ENCODE results near the gene TTC39A.

The TTC39A gene

GRCh38 chr1:51314974-51315373 lies 15.4 kb downstream of the TTC39A start:
- DNase-seq (ENCODE audit: low read depth in 2 of 2) = no peak

- no peak for DNase-seq (ENCODE audit: low read depth in 2 of 2)
Measured at GRCh38 chr1:51313961-51314777, 16.2 kb downstream of the TTC39A start.

DNA sequence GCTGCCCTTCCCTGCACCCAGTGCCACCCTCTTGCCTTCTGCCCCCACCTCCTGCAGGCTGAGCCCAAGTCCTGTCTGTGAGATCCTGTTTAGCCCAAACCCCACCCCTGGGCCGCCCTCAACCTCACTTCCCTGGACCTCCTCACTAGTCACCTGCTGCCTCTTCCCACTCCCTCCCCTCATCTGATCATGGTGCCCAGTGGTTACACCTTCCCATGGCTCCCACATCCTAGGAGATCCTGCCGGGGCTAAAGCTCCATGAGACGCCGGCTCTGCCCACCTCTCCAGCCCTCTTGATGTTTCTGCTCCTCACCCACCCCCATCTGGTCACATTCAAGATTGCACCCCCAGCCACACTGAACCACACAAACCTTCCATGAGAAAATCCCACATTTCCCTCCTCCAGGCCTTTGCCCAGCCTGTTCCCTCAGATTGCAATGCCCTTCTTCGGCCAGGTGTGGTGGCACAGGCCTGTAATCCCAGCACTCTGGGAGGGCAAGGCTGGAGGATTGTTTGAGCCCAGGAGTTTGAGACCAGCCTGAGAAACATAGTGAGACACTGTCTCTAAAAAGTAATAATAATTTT lies 17.0 kb downstream of the TTC39A start:
- DNase-seq (ENCODE audit: low read depth in 2 of 2) = no peak

DNA sequence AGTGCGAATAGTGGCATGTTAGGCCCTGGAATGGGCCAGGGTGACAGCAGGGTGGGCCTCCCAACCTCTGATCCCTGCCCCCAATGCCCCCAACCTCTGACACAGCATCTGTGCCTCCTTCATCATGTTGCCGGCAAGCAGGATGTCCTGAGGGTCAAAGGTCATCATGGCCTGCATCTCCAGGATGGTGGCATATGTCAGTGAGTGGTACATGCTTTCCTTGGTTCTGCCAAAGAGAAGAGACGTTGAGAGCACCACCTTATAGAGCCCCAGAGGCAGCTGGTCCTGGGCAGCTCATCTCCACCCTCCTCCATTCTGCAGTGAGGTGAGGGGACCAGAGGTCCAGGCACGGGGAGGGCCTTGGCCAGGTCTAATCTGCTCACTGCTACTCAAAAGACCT lies 17.6 kb downstream of the TTC39A start:
- no peak for DNase-seq (ENCODE audit: low read depth in 2 of 2)

DNA sequence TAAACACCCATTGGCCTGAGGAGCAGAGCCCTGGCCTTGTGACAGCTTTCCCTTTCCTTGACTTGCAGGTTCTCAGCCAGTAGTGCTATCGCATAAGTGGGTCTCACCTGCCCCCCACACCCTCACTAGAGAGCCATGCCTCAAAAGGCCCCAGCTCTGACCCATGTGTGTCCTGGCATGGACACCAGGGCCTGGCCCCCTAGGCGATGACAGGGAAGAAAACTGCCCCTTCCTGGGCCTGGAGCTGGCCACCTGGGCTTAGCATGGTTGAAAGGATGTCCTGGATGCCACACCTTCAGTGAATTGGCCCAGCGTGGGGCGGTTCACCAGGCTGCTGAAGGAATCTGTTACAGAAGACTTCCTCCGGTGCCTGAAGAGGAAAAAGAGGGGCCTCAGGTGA lies 18.5 kb downstream of the TTC39A start:
- DNase-seq (ENCODE audit: low read depth in 2 of 2) = no peak

DNA sequence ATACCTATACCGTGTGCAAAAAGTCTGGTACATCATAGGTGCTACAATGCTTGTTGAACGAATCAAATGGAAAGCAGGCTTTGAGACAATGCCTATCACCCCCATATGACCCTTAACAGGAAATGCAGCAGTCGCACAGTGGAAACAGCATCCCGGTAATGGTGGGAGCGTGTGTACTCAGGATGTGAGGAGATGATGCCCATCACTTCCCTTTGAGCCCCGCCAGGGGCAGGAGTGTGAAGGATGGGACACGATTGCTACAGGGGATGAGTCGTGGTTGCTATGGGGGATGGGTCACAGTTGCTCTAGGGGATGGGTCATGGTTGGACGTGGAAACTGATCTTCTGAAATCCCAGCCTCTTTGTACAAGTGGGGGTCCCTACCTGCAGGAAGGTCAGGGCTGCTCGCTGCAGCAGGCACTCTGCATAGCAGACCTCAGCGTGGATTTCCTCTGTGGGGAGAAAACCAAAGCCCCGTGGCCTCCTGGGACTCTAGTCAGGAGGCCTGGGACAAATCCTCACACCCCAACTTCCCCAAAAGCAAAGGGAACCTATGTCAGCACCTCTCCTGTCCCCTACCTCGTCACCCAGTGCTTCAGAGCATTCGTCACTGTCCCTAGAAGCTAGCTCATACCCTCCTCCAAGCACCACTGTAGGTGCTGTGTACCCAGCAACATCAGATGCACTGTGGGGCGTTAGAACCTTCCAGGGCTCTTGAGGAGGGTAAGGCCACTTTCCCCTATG lies 19.3 kb downstream of the TTC39A start:
- DNase-seq (ENCODE audit: low read depth in 2 of 2) = no peak

- DNase-seq (ENCODE audit: low read depth in 2 of 2) = no peak
Measured at GRCh38 chr1:51309291-51309690, 21.1 kb downstream of the TTC39A start.

DNA sequence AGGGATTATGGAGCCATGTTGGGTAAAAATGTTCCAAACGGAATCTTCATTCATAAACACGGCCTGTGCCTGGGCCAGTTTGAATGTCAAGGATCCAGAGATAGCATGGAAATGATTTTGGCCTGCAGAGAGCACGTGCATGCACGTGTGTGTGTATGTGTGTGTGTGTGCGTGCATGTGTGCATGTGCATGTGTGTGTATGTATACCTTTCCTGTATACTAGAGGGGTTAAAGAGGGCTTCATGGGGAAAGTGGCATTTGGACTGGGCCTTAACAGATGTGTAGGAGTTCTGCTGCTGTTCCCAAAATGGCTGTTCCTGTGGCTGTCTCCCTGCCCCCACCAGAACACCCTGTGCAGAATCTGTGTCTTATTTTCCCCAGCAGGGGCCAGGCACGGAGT lies 21.7 kb downstream of the TTC39A start:
- no peak for DNase-seq (ENCODE audit: low read depth in 2 of 2)

DNA sequence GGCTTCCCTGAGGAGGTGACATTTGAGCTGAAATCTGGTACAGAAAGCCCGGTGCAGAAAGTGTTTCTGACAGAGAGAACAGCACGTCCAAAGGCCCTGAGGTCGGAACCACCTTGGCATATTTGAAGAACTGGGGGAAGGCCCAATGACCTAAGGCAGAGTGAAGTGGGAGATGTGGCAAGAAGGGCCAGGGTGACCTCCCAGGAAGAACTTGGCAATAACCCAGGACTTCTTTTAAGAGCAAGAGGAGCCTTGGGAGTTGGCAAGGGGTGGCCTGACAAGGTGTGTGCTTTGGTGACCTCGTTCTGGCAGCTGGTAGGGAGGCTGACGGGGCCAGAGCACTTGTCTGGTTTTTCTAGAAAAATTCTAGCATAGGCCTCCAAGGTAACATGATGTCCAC lies 23.4 kb downstream of the TTC39A start:
- DNase-seq (ENCODE audit: low read depth in 2 of 2) = no peak

DNA sequence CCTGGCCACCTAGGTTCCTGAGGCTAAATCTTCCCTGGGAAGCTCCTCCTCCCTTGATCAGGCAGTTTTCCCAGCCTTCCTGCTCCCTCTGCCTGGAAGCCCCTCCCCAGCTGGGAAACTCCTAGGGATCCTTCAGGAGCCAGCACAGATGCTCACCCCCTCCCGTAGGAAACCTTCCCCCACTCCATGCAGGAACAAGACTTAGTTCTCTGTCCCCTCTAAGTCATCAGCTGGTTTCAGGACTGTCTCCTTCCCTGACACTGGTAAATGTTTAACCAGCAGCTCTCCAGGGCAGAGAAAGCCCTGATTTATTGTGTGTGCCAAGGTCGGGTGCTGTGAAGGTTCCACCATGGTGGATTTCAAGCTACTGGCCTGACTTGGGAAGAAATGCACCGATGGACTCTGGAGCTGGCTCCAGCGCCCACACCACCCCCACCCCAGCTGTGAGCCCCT lies 25.0 kb downstream of the TTC39A start:
- DNase-seq (ENCODE audit: low read depth in 2 of 2) = no peak

GRCh38 chr1:51304360-51304759 lies 26.0 kb downstream of the TTC39A start:
- DNase-seq (ENCODE audit: low read depth in 2 of 2) = no peak

DNA sequence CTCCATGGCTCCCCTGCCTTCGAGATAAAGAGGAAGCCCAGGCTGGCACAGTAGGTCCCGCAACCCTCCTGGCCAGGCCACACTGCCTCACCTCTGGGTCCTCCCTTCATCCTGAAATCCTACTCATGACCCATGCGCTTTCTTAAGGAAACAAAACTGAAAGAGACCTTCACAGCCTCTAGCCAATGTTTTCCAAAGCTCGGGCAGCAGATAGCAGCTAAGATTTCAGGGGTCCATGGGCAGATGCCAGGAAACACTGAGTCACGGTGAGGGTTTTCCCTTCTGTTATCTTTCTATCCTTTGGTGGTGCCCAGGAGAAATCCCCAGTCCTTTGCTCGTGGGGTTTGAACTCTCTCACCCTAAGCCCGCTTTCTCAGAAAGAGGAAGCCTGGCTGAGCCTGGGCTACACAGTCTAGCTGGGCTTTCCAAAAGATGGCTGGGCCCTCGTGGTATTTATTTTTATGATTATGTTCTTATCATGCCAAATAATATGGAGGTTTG lies 26.6 kb downstream of the TTC39A start:
- no peak for DNase-seq (ENCODE audit: low read depth in 2 of 2)

DNA sequence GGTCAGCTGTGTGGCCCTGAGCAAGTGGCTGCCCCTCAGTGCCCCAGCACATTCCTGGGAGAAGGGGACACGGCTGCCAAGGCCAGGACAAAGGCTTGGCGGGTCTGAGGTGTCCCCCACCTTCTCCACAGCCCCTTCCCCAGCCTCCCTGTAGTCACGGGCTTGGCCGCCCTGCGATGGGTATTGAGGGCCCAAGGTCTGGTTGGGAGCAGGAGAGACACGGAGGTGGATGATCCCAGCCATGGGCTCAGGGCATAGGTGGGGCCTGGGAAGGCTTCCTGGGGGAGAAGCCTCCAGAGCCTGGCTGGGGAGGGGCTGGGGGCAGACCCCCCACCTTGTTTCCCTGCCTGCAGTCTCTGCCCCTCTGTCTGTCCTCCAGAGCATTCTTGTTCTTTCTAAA lies 27.0 kb downstream of the TTC39A start:
- no peak for DNase-seq (ENCODE audit: low read depth in 2 of 2)

DNA sequence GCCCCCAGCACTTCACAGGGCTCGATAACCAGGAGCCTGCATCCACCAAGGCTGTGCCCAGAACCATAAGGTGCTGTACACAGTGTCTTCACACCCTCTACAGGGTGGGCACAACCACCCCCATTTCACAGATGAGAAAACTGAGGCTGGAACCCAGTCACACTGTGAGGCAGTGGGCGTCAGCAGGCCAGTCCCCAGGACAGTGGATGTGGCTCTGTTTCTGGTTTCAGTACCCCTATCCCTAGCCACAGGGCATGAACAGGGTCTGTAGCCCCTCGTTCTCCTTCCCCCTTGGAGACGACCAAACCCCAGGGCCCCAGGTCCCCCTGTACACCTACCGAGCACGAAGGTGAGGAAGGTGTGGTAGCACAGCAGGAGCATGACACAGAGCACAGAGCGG lies 27.6 kb downstream of the TTC39A start:
- DNase-seq (ENCODE audit: low read depth in 2 of 2) = no peak

GRCh38 chr1:51302270-51302669 lies 28.1 kb downstream of the TTC39A start:
- DNase-seq (ENCODE audit: low read depth in 2 of 2) = no peak

DNA sequence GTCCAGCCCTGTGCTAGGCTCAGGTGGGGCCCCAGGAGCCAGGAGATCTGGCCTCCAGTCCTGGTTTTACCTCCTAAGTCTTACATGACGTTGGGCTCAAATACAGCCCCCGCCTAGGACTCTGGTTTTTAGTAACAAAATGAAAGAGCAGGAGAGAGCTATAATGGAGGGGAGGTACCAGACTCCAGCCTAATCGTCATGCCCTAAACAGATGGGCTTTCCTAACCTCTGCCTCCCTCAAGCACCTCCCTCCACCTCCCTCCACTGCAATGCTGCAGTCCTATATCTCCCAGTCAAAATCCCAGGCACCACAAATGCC lies 28.6 kb downstream of the TTC39A start:
- DNase-seq (ENCODE audit: low read depth in 2 of 2) = no peak

- no peak for DNase-seq (ENCODE audit: low read depth in 2 of 2)
Measured at GRCh38 chr1:51301152-51301843, 29.1 kb downstream of the TTC39A start.

GRCh38 chr1:51299981-51300670 lies 30.2 kb downstream of the TTC39A start:
- no peak for DNase-seq (ENCODE audit: low read depth in 2 of 2)

- DNase-seq (ENCODE audit: low read depth in 2 of 2) = no peak
Measured at GRCh38 chr1:51299185-51299885, 31.0 kb downstream of the TTC39A start.

DNA sequence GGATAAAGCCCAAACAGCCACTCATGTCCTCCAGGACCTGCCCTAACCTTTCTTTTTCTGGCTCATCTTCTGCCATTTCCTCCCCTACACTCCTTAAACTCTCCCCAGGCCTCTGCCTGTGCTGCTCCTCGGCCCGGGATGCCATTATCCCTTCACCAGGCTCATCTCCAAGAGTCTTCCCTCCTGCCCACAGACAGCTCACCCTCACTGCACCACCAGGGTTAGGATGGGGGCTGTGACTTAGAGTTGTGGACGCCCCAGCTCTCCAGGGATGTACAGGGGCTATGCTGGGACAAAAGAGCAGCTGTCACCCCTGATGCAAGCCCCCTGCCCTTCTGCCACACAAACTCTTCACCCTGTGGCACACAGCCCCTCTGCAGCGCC lies 32.0 kb downstream of the TTC39A start:
- no peak for DNase-seq (ENCODE audit: low read depth in 2 of 2)
